ENCODE data around the gene NCDN. TPM values are rescaled to one million over a fixed set of nuclear protein-coding genes. Genes with fewer than 3 reads are reported as not detected.

Gene NCDN
- total and polyA plus RNA-seq, 3 experiments from 2014 or later = 15.7 to 50.4 (median 49.0) TPM

GRCh38 chr1:35560256-35561225 is 2.9 kb downstream of the NCDN start:
- H3K27ac Mint-ChIP-seq = peak overlapping the region; percentile 49 to 97 (median 84)
- Histone ChIP-seq H3K4me1 (ENCODE audit: insufficient read depth, low read length) (peaks cover 23% of the 10 kb centered on the region), H3K4me3 (ENCODE audit: low read length) (no peak overlapping the region), H3K27ac (ENCODE audit: low read depth, low read length) (no peak overlapping the region), H3K36me3 (ENCODE audit: insufficient read depth, low read length) (no peaks in the 10 kb centered on the region), H3K27me3 (ENCODE audit: insufficient read depth, low read length, poor library complexity, severe bottlenecking) (no peaks in the 10 kb centered on the region), H3K9me3 (ENCODE audit: low read length) (no peaks in the 10 kb centered on the region)
- DNase-seq = no peak
- H3K4me1 Mint-ChIP-seq = peaks cover 37 to 64% (median 52%) of the 10 kb centered on the region in 3 donors
- POLR2A ChIA-PET = no interaction called here
- peaks cover 0 to 49% (median 3%) of the 10 kb centered on the region in 3 donors for H3K36me3 Mint-ChIP-seq
- CTCF ChIA-PET = interaction anchor here (1.2 to 4.2 kb wide), 5 partner anchors 109 to 216 kb away, joined by 4 to 25 read pairs (median 7); no protein-coding TSS in a partner anchor
- no peaks in the 10 kb centered on the region for H3K27me3 Mint-ChIP-seq
- no peaks in the 10 kb centered on the region for H3K9me3 Mint-ChIP-seq
- peak overlapping the region in 3 of 7 donors; percentile 30 to 76 (median 40) for H3K4me3 Mint-ChIP-seq

- CTCF ChIA-PET = interaction anchor here (0.9 to 2.4 kb wide), 7 partner anchors 10 to 215 kb away, joined by 3 to 18 read pairs (median 5); no protein-coding TSS in a partner anchor
- Histone ChIP-seq H3K27ac (ENCODE audit: low read depth, low read length) (no peak overlapping the region), H3K4me3 (ENCODE audit: low read length) (no peak overlapping the region), H3K36me3 (ENCODE audit: insufficient read depth, low read length) (no peaks in the 10 kb centered on the region), H3K9me3 (ENCODE audit: low read length) (no peaks in the 10 kb centered on the region), H3K4me1 (ENCODE audit: insufficient read depth, low read length) (peaks cover 14% of the 10 kb centered on the region), H3K27me3 (ENCODE audit: insufficient read depth, low read length, poor library complexity, severe bottlenecking) (no peaks in the 10 kb centered on the region)
- Mint-ChIP-seq H3K9me3 (no peaks in the 10 kb centered on the region), H3K27ac (peak overlapping the region in 6 of 8 donors; percentile 20 to 88 (median 60)), H3K4me1 (peaks cover 28 to 55% (median 43%) of the 10 kb centered on the region in 3 donors), H3K4me3 (peak overlapping the region in 3 of 7 donors; percentile 1 to 76 (median 46)), H3K36me3 (peaks cover 0 to 52% (median 3%) of the 10 kb centered on the region in 3 donors), H3K27me3 (no peaks in the 10 kb centered on the region)
- no peak for DNase-seq
- POLR2A ChIA-PET = no interaction called here
Measured at GRCh38 chr1:35561297-35561971, 3.8 kb downstream of the NCDN start.

- POLR2A ChIA-PET = no interaction called here
- Mint-ChIP-seq H3K4me3 (peak overlapping the region in 1 of 7 donors; percentile 76), H3K27me3 (no peaks in the 10 kb centered on the region), H3K27ac (peak overlapping the region in 6 of 8 donors; percentile 47 to 75 (median 53)), H3K9me3 (no peaks in the 10 kb centered on the region), H3K4me1 (peaks cover 24 to 51% (median 40%) of the 10 kb centered on the region in 3 donors), H3K36me3 (peaks cover 0 to 53% (median 5%) of the 10 kb centered on the region in 3 donors)
- H3K27me3 ChIP-seq (ENCODE audit: insufficient read depth, low read length, poor library complexity, severe bottlenecking) = no peaks in the 10 kb centered on the region
- peaks cover 12% of the 10 kb centered on the region for H3K4me1 ChIP-seq (ENCODE audit: insufficient read depth, low read length)
- CTCF ChIA-PET = interaction anchor here (0.9 to 2.4 kb wide), 6 partner anchors 9 to 213 kb away, joined by 3 to 18 read pairs (median 4); no protein-coding TSS in a partner anchor
- H3K9me3 ChIP-seq (ENCODE audit: low read length) = no peaks in the 10 kb centered on the region
- no peaks in the 10 kb centered on the region for H3K36me3 ChIP-seq (ENCODE audit: insufficient read depth, low read length)
- DNase-seq = no peak
- no peak overlapping the region for H3K4me3 ChIP-seq (ENCODE audit: low read length)
- no peak overlapping the region for H3K27ac ChIP-seq (ENCODE audit: low read depth, low read length)
Measured at GRCh38 chr1:35561972-35562680, 4.5 kb downstream of the NCDN start.

- peaks cover 21 to 48% (median 36%) of the 10 kb centered on the region in 3 donors for H3K4me1 Mint-ChIP-seq
- no peak overlapping the region for H3K4me3 ChIP-seq (ENCODE audit: low read length)
- peaks cover 0 to 48% (median 5%) of the 10 kb centered on the region in 3 donors for H3K36me3 Mint-ChIP-seq
- no peaks in the 10 kb centered on the region for H3K9me3 Mint-ChIP-seq
- H3K27ac Mint-ChIP-seq = peak overlapping the region in 3 of 8 donors; percentile 36 to 88 (median 38)
- no peak for DNase-seq
- CTCF ChIA-PET = interaction anchor here (1.4 to 2.4 kb wide), 3 partner anchors 8 to 164 kb away, joined by 4 to 18 read pairs (median 5); no protein-coding TSS in a partner anchor
- no peak overlapping the region for H3K4me3 Mint-ChIP-seq
- H3K36me3 ChIP-seq (ENCODE audit: insufficient read depth, low read length) = no peaks in the 10 kb centered on the region
- H3K4me1 ChIP-seq (ENCODE audit: insufficient read depth, low read length) = peaks cover 10% of the 10 kb centered on the region
- H3K9me3 ChIP-seq (ENCODE audit: low read length) = no peaks in the 10 kb centered on the region
- H3K27me3 Mint-ChIP-seq = no peaks in the 10 kb centered on the region
- no peaks in the 10 kb centered on the region for H3K27me3 ChIP-seq (ENCODE audit: insufficient read depth, low read length, poor library complexity, severe bottlenecking)
- no peak overlapping the region for H3K27ac ChIP-seq (ENCODE audit: low read depth, low read length)
- POLR2A ChIA-PET = no interaction called here
Measured at GRCh38 chr1:35563166-35563565, 5.6 kb downstream of the NCDN start.

- peak overlapping the region in 7 of 8 donors; percentile 16 to 82 (median 58) for H3K27ac Mint-ChIP-seq
- H3K4me3 Mint-ChIP-seq = peak overlapping the region in 1 of 7 donors; percentile 29
- H3K27me3 Mint-ChIP-seq = no peaks in the 10 kb centered on the region
- POLR2A ChIA-PET = interaction anchor here (1.1 kb wide), 1 partner anchor 113 kb away, joined by 7 read pairs; no protein-coding TSS in a partner anchor
- no peaks in the 10 kb centered on the region for H3K27me3 ChIP-seq (ENCODE audit: insufficient read depth, low read length, poor library complexity, severe bottlenecking)
- peak; percentile 58 to 84 (median 70) for DNase-seq
- H3K27ac ChIP-seq (ENCODE audit: low read depth, low read length) = no peak overlapping the region
- CTCF ChIA-PET = interaction anchor here (0.7 to 4.1 kb wide), 27 partner anchors 8 to 218 kb away, joined by 3 to 110 read pairs (median 5); partner anchors contain the start of gene CLSPN
- peaks cover 2% of the 10 kb centered on the region for H3K4me1 ChIP-seq (ENCODE audit: insufficient read depth, low read length)
- peaks cover 17 to 43% (median 34%) of the 10 kb centered on the region in 3 donors for H3K4me1 Mint-ChIP-seq
- no peak overlapping the region for H3K4me3 ChIP-seq (ENCODE audit: low read length)
- H3K9me3 ChIP-seq (ENCODE audit: low read length) = no peaks in the 10 kb centered on the region
- H3K36me3 ChIP-seq (ENCODE audit: insufficient read depth, low read length) = no peaks in the 10 kb centered on the region
- H3K9me3 Mint-ChIP-seq = no peaks in the 10 kb centered on the region
- H3K36me3 Mint-ChIP-seq = peaks cover 0 to 47% (median 5%) of the 10 kb centered on the region in 3 donors
Measured at GRCh38 chr1:35564037-35564883, 6.7 kb downstream of the NCDN start.

- Histone ChIP-seq H3K9me3 (ENCODE audit: low read length) (no peaks in the 10 kb centered on the region), H3K4me3 (ENCODE audit: low read length) (no peak overlapping the region), H3K27ac (ENCODE audit: low read depth, low read length) (no peak overlapping the region), H3K27me3 (ENCODE audit: insufficient read depth, low read length, poor library complexity, severe bottlenecking) (no peaks in the 10 kb centered on the region), H3K4me1 (ENCODE audit: insufficient read depth, low read length) (peaks cover 3% of the 10 kb centered on the region), H3K36me3 (ENCODE audit: insufficient read depth, low read length) (no peaks in the 10 kb centered on the region)
- DNase-seq = no peak
- Mint-ChIP-seq H3K27me3 (no peaks in the 10 kb centered on the region), H3K4me1 (peaks cover 15 to 35% (median 25%) of the 10 kb centered on the region in 3 donors), H3K4me3 (no peak overlapping the region), H3K36me3 (peaks cover 0 to 43% (median 5%) of the 10 kb centered on the region in 3 donors), H3K9me3 (no peaks in the 10 kb centered on the region), H3K27ac (peak overlapping the region in 6 of 8 donors; percentile 16 to 82 (median 68))
- ChIA-PET POLR2A (interaction anchor here (1.1 kb wide), 1 partner anchor 114 kb away, joined by 7 read pairs; no protein-coding TSS in a partner anchor), CTCF (interaction anchor here (0.7 to 4.1 kb wide), 27 partner anchors 9 to 217 kb away, joined by 3 to 110 read pairs (median 5); partner anchors contain the start of gene CLSPN)
Measured at GRCh38 chr1:35564884-35565741, 7.5 kb downstream of the NCDN start.

Data from CD8-positive, alpha-beta memory T cell (primary cell).